Adrenal gland (tissue), 5 donors: ENCODE data around the gene GALNT1.

Experiments
- POLR2A ChIP-seq, 2 donors: fragments of 450-650 bp; IDR thresholded peaks; one replicate each; pipeline ENCODE4 v1.6.1; 2017; ENCODE audit warnings: antibody characterized with exemption in 2 of 2, mild to moderate bottlenecking in 2 of 2, moderate library complexity in 1 of 2
- TF ChIP-seq, protein P1 (sequence below), 6 experiments: fragments of 450-650 bp in 4 of 6; fragments of 200-600 bp in 2 of 6; sonication (generic) in 1 of 6; IDR thresholded peaks; 1 replicate in 5 of 6; 2 replicates in 1 of 6; pipeline versions ENCODE4 v1.5.1 to v1.8.0; 2016 to 2021; ENCODE audit warnings: antibody characterized with exemption in 6 of 6, mild to moderate bottlenecking in 2 of 6, moderate library complexity in 1 of 6
- donor health status: DM: no; HTN: no; CAD: no.

DNA sequence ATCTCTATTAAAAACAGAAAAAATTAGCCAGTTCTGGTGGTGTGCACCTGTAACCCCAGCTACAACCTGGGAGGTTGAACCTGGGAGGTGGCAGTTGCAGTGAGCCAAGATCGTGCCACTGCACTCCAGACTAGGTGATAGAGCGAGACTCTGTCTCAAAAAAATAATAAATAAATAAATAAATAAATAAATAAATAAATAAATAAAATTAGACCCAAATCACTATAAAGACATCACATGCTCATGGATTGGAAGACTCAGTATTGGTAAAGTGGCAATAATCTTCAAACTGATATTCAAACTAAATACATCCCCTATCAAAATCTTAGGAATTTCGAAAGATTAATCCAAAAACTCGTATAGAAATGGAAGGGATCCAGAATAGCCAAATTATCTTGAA lies 15.5 kb upstream of the GALNT1 start:
- TF ChIP-seq, protein P1, sequence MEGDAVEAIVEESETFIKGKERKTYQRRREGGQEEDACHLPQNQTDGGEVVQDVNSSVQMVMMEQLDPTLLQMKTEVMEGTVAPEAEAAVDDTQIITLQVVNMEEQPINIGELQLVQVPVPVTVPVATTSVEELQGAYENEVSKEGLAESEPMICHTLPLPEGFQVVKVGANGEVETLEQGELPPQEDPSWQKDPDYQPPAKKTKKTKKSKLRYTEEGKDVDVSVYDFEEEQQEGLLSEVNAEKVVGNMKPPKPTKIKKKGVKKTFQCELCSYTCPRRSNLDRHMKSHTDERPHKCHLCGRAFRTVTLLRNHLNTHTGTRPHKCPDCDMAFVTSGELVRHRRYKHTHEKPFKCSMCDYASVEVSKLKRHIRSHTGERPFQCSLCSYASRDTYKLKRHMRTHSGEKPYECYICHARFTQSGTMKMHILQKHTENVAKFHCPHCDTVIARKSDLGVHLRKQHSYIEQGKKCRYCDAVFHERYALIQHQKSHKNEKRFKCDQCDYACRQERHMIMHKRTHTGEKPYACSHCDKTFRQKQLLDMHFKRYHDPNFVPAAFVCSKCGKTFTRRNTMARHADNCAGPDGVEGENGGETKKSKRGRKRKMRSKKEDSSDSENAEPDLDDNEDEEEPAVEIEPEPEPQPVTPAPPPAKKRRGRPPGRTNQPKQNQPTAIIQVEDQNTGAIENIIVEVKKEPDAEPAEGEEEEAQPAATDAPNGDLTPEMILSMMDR (IDR thresholded peaks at IDR 0.05), result no peak
- TF ChIP-seq POLR2A (IDR thresholded peaks at IDR 0.05), result no peak
